Fibroblast of lung (primary cell): ENCODE results near the gene CCNB3.

Experiments used
- EZH2 ChIP-seq: IDR thresholded peaks from 2 replicates; pipeline ENCODE4 v1.5.1; 2012; ENCODE audit warnings: low read length, control low read depth, mild to moderate bottlenecking; ENCODE audit errors: missing control alignments
- TF ChIP-seq, protein P1 (sequence below), 2 donors: IDR thresholded peaks in 1 of 2; conservative IDR thresholded peaks in 1 of 2; 1 replicate in 1 of 2; 2 replicates in 1 of 2; pipeline ENCODE4 v1.5.1; 2011 to 2012; ENCODE audit warnings: low read length in 2 of 2, control low read depth in 1 of 2, inconsistent platforms in 1 of 2, low read depth in 1 of 2, mild to moderate bottlenecking in 1 of 2

- no peak for TF ChIP-seq EZH2
- TF ChIP-seq, protein P1, sequence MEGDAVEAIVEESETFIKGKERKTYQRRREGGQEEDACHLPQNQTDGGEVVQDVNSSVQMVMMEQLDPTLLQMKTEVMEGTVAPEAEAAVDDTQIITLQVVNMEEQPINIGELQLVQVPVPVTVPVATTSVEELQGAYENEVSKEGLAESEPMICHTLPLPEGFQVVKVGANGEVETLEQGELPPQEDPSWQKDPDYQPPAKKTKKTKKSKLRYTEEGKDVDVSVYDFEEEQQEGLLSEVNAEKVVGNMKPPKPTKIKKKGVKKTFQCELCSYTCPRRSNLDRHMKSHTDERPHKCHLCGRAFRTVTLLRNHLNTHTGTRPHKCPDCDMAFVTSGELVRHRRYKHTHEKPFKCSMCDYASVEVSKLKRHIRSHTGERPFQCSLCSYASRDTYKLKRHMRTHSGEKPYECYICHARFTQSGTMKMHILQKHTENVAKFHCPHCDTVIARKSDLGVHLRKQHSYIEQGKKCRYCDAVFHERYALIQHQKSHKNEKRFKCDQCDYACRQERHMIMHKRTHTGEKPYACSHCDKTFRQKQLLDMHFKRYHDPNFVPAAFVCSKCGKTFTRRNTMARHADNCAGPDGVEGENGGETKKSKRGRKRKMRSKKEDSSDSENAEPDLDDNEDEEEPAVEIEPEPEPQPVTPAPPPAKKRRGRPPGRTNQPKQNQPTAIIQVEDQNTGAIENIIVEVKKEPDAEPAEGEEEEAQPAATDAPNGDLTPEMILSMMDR (conservative IDR thresholded peaks at IDR 0.05 in 1 of 2, IDR thresholded peaks at IDR 0.05 in 1 of 2; ENCODE audit: low read depth in 1 of 2, low read length in 2 of 2), result no peak
These were observed 46.0 kb upstream of the CCNB3 start for GRCh38 chrX:50158593-50158992.
